WTC11 (cell line): ENCODE data around the gene MBP. TPM values are rescaled to one million over a fixed set of nuclear protein-coding genes. Genes with fewer than 3 reads are reported as not detected.

ENCODE experiments used
- ATAC-seq: fragments of 200-7000 bp; cut with Tn5 transposase; 2 replicates; pipeline ENCODE4 v1.10.0; 2021; ENCODE audit warnings: mild to moderate bottlenecking, moderate library complexity
- CTCF ChIA-PET: fragments of 300-600 bp; sonication (Branson Sonifier 250); formaldehyde crosslinking; loops from one replicate; lab custom pipeline; 2021; ENCODE audit warnings: antibody characterized with exemption; lab: Charles Lee
- POLR2A ChIA-PET: fragments of 350-600 bp; sonication (Branson Sonifier 250); formaldehyde crosslinking; loops from one replicate; lab custom pipeline; 2021; ENCODE audit warnings: antibody characterized with exemption; lab: Charles Lee
- DNase-seq: peaks from one replicate; pipeline ENCODE4 v3.0.0; 2021; ENCODE audit warnings: low spot score
- H3K27ac Mint-ChIP-seq: 2 replicates; pipeline ENCODE4 v1.8.0; 2021; ENCODE audit warnings: mixed read lengths
- H3K27me3 Mint-ChIP-seq: 2 replicates; pipeline ENCODE4 v1.8.0; 2021; ENCODE audit warnings: low read depth, mild to moderate bottlenecking, moderate library complexity, mixed read lengths
- H3K36me3 Mint-ChIP-seq: 2 replicates; pipeline ENCODE4 v1.8.0; 2021; ENCODE audit warnings: mixed read lengths
- H3K4me1 Mint-ChIP-seq: 2 replicates; pipeline ENCODE4 v1.8.0; 2022; ENCODE audit warnings: mixed read lengths
- H3K4me3 Mint-ChIP-seq: 2 replicates; pipeline ENCODE4 v1.8.0; 2021; ENCODE audit warnings: mild to moderate bottlenecking, moderate library complexity, mixed read lengths
- H3K9me3 Mint-ChIP-seq: 2 replicates; pipeline ENCODE4 v1.8.0; 2021; ENCODE audit warnings: mixed read lengths
- E2F5 ChIP-seq: sonication (generic); formaldehyde crosslinking; IDR thresholded peaks from 2 replicates; pipeline ENCODE4 v1.8.1; 2022; ENCODE audit warnings: mild to moderate bottlenecking, moderate library complexity, missing genetic modification reagents
- ETV6 ChIP-seq: sonication (generic); formaldehyde crosslinking; IDR thresholded peaks from 2 replicates; pipeline ENCODE4 v1.8.1; 2022; ENCODE audit warnings: mild to moderate bottlenecking, missing genetic modification reagents
- FOXP1 ChIP-seq: sonication (generic); formaldehyde crosslinking; IDR thresholded peaks from 2 replicates; pipeline ENCODE4 v1.8.0; 2022; ENCODE audit warnings: missing genetic modification reagents, mild to moderate bottlenecking, moderate library complexity, borderline replicate concordance
- GRHL2 ChIP-seq: fragments of 250-450 bp; sonication (Bioruptor Pico); IDR thresholded peaks from 2 replicates; pipeline ENCODE4 v1.8.0; 2022; ENCODE audit warnings: mild to moderate bottlenecking, moderate library complexity; ENCODE audit not compliant: insufficient replicate concordance, severe bottlenecking
- JAZF1 ChIP-seq: fragments of 250-450 bp; sonication (Bioruptor Pico); IDR thresholded peaks from 2 replicates; pipeline ENCODE4 v1.9.0; 2021; ENCODE audit warnings: moderate library complexity, mild to moderate bottlenecking, inconsistent platforms
- NFE2L1 ChIP-seq: sonication (generic); formaldehyde crosslinking; IDR thresholded peaks from 2 replicates; pipeline ENCODE4 v1.8.1; 2023; ENCODE audit warnings: missing genetic modification reagents
- NR1H2 ChIP-seq: sonication (generic); formaldehyde crosslinking; IDR thresholded peaks from 2 replicates; pipeline ENCODE4 v1.9.0; 2021; ENCODE audit warnings: mild to moderate bottlenecking, moderate library complexity, missing genetic modification reagents
- PREB ChIP-seq: sonication (generic); formaldehyde crosslinking; IDR thresholded peaks from 2 replicates; pipeline ENCODE4 v1.8.1; 2022; ENCODE audit warnings: mild to moderate bottlenecking, missing genetic modification reagents, moderate library complexity, borderline replicate concordance
- PRRX2 ChIP-seq: fragments of 250-450 bp; sonication (Bioruptor Pico); IDR thresholded peaks from 2 replicates; pipeline ENCODE4 v1.8.0; 2021; ENCODE audit warnings: mild to moderate bottlenecking
- TEAD1 ChIP-seq: sonication (generic); formaldehyde crosslinking; IDR thresholded peaks from 2 replicates; pipeline ENCODE4 v1.8.0; 2022; ENCODE audit warnings: mild to moderate bottlenecking, missing genetic modification reagents
- ZBTB21 ChIP-seq: sonication (generic); formaldehyde crosslinking; IDR thresholded peaks from 2 replicates; pipeline ENCODE4 v1.8.1; 2023; ENCODE audit warnings: mild to moderate bottlenecking, missing genetic modification reagents, borderline replicate concordance
- ZNF138 ChIP-seq: sonication (generic); formaldehyde crosslinking; conservative IDR thresholded peaks from 2 replicates; pipeline ENCODE4 v1.8.1; 2022; ENCODE audit warnings: mild to moderate bottlenecking, moderate library complexity, missing genetic modification reagents
- ZNF263 ChIP-seq: sonication (generic); formaldehyde crosslinking; IDR thresholded peaks from 2 replicates; pipeline ENCODE4 v1.8.1; 2022; ENCODE audit warnings: low read depth, mild to moderate bottlenecking, moderate library complexity, missing genetic modification reagents
- total RNA-seq: library from RNA; stranded (reverse); gene quantifications from 3 replicates; pipeline ENCODE4 v1.2.3, GENCODE V29; 2021
- TF ChIP-seq, protein P1 (sequence below): fragments of 250-450 bp; sonication (Bioruptor Pico); conservative IDR thresholded peaks from 2 replicates; pipeline ENCODE4 v1.9.0; 2021; ENCODE audit warnings: mild to moderate bottlenecking
- TF ChIP-seq, protein P2 (sequence below): fragments of 250-450 bp; sonication (Bioruptor Pico); IDR thresholded peaks from 2 replicates; pipeline ENCODE4 v1.9.0; 2021; ENCODE audit warnings: mild to moderate bottlenecking
- TF ChIP-seq, protein P3 (sequence below): sonication (generic); formaldehyde crosslinking; IDR thresholded peaks from 2 replicates; pipeline ENCODE4 v1.8.1; 2023; ENCODE audit warnings: mild to moderate bottlenecking, missing genetic modification reagents
- TF ChIP-seq, protein P4 (sequence below): sonication (generic); formaldehyde crosslinking; IDR thresholded peaks from 2 replicates; pipeline ENCODE4 v1.8.0; 2022; ENCODE audit warnings: mild to moderate bottlenecking, missing genetic modification reagents

The MBP gene
- total RNA-seq, 1 experiment from 2014 or later = 19.6 TPM

DNA sequence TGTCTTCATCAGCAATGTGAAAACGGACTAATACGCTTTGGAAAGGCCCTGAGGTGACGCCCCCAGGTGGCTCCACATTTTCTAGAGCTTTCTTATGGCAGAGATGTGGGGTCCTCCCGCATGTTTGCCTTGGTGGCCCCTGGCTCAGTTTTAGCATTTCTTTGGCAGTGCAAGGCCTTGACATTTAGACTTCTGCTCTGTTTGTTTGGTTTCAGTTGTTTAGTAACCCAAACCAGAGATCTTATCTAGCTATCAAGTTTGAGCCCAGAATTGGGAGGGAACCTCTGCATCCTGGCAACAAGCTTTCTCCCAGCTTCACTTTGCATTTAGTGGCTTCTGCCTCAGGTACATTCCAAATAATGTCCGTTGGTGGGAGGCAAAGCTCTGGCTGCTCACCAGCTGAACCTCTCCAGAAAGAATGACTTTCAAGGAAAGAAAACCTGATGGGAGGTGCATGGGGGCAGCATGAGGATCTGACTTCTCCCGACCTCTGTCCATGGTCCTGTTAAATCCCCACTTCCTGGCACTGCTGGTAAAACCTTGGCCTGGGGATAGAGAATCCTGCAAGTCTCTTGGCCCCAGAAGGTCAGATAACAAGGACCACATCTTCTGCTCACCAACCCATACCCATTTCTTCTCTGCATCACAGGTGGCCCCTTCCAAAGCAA, 12.0 kb upstream of the MBP start:
- Mint-ChIP-seq H3K4me1 (no peaks in the 10 kb centered on the region), H3K4me3 (no peak overlapping the region), H3K27ac (no peak overlapping the region), H3K36me3 (peaks cover 35% of the 10 kb centered on the region), H3K9me3 (peaks cover 43% of the 10 kb centered on the region), H3K27me3 (peaks cover 2% of the 10 kb centered on the region)
- TF ChIP-seq GRHL2 (CRISPR knock-in tag) = no peak
- TF ChIP-seq, protein P1, sequence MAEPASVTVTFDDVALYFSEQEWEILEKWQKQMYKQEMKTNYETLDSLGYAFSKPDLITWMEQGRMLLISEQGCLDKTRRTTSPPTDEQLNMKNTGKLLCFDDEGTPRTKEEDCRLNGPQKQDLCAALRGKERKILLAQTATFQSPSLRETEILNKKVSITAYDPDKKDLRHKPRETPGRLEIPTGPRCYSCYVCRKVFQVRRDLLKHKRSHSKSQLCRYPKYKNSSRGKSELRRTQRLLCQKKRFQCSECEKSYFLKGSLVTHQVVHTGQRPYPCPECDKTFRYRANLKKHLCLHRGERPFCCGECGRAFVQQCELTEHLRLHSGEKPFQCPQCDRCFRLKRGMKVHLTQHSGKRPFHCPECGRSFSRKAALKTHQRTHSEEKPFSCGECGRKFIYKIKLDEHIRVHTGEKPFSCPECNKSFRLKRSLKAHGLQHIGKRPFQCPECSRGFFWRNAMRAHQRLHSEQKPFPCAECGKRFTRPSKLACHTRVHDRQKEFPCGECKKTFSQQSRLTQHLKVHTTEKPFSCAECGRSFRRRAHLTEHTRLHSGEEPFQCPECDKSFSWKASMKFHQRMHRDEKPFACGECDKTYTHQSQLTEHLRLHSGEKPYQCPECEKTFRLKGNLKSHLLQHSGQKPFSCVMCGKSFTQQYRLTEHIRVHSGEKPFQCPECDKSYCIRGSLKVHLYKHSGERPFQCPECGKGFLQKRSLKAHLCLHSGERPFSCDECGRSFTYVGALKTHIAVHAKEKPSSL (CRISPR knock-in tag) = no peak
- no peak for ATAC-seq
- POLR2A ChIA-PET = no interaction called here
- CTCF ChIA-PET = no interaction called here
- no peak for DNase-seq

DNA sequence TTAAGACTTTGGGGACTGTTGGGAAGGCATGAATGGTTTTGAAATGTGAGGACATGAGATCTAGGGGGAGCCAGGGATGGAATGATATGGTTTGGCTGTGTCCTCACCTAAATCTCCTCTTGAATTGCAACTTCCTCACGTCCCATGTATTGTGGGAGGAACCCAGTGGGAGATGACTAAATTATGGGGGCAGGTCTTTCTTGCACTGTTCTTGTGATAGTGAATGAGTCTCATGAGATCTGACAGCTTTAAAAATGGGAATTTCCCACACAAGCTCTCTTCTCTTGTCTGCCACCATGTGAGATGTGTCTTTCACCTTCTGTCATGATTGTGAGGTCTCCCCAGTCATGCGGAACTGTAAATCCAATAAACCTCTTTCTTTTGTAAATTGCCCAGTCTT, 11.5 kb upstream of the MBP start:
- Mint-ChIP-seq H3K4me1 (no peaks in the 10 kb centered on the region), H3K27ac (no peak overlapping the region), H3K27me3 (peaks cover 2% of the 10 kb centered on the region), H3K36me3 (peaks cover 35% of the 10 kb centered on the region), H3K9me3 (peaks cover 43% of the 10 kb centered on the region), H3K4me3 (no peak overlapping the region)
- ATAC-seq = no peak
- POLR2A ChIA-PET = no interaction called here
- no peak for DNase-seq
- CTCF ChIA-PET = no interaction called here
- TF ChIP-seq JAZF1 (CRISPR knock-in tag) (no peak), ETV6 (CRISPR knock-in tag) (no peak), PREB (no peak), ZNF263 (no peak), NR1H2 (CRISPR knock-in tag) (no peak), PRRX2 (CRISPR knock-in tag) (no peak), ZBTB21 (CRISPR knock-in tag) (no peak), FOXP1 (CRISPR knock-in tag) (no peak), NFE2L1 (CRISPR knock-in tag) (no peak), ZNF138 (CRISPR knock-in tag) (no peak), E2F5 (CRISPR knock-in tag) (no peak), TEAD1 (no peak)
- TF ChIP-seq, protein P2, sequence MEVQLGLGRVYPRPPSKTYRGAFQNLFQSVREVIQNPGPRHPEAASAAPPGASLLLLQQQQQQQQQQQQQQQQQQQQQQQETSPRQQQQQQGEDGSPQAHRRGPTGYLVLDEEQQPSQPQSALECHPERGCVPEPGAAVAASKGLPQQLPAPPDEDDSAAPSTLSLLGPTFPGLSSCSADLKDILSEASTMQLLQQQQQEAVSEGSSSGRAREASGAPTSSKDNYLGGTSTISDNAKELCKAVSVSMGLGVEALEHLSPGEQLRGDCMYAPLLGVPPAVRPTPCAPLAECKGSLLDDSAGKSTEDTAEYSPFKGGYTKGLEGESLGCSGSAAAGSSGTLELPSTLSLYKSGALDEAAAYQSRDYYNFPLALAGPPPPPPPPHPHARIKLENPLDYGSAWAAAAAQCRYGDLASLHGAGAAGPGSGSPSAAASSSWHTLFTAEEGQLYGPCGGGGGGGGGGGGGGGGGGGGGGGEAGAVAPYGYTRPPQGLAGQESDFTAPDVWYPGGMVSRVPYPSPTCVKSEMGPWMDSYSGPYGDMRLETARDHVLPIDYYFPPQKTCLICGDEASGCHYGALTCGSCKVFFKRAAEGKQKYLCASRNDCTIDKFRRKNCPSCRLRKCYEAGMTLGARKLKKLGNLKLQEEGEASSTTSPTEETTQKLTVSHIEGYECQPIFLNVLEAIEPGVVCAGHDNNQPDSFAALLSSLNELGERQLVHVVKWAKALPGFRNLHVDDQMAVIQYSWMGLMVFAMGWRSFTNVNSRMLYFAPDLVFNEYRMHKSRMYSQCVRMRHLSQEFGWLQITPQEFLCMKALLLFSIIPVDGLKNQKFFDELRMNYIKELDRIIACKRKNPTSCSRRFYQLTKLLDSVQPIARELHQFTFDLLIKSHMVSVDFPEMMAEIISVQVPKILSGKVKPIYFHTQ (CRISPR knock-in tag) = no peak
- TF ChIP-seq, protein P3, sequence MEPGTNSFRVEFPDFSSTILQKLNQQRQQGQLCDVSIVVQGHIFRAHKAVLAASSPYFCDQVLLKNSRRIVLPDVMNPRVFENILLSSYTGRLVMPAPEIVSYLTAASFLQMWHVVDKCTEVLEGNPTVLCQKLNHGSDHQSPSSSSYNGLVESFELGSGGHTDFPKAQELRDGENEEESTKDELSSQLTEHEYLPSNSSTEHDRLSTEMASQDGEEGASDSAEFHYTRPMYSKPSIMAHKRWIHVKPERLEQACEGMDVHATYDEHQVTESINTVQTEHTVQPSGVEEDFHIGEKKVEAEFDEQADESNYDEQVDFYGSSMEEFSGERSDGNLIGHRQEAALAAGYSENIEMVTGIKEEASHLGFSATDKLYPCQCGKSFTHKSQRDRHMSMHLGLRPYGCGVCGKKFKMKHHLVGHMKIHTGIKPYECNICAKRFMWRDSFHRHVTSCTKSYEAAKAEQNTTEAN (CRISPR knock-in tag) = no peak
- TF ChIP-seq, protein P4, sequence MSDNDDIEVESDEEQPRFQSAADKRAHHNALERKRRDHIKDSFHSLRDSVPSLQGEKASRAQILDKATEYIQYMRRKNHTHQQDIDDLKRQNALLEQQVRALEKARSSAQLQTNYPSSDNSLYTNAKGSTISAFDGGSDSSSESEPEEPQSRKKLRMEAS = no peak
- TF ChIP-seq, all 79 proteins: peak for 0
